Panc1 (cell line): ENCODE data around the gene CHST8. TPM values are rescaled to one million over a fixed set of nuclear protein-coding genes. Genes with fewer than 3 reads are reported as not detected.

Experiments used
- ATAC-seq: fragments of 200-7000 bp; cut with Tn5 transposase; 2 replicates; pipeline ENCODE4 v1.9.1; 2020; ENCODE audit warnings: mild to moderate bottlenecking, moderate library complexity
- BruUV-seq: library from RNA; stranded (reverse); fragments of 400-500 nt; replicated peaks from 2 replicates; lab custom pipeline; 2021; lab: Mats Ljungman, UMichigan
- CTCF ChIA-PET: fragments of 300-600 bp; sonication (Branson Sonifier 250); formaldehyde crosslinking; loops from one replicate; lab custom pipeline; 2022; ENCODE audit warnings: antibody characterized with exemption; lab: Charles Lee
- POLR2A ChIA-PET: fragments of 300-600 bp; sonication (Branson Sonifier 250); formaldehyde crosslinking; loops from one replicate; lab custom pipeline; 2022; ENCODE audit warnings: antibody characterized with exemption; lab: Charles Lee
- DNase-seq: peaks from one replicate; pipeline ENCODE4 v3.0.0-alpha.2; 2010; ENCODE audit warnings: low read depth, low spot score
- H3K27ac ChIP-seq: 2 replicates; pipeline ENCODE4 v1.5.1; 2011; ENCODE audit warnings: mild to moderate bottlenecking, low read length, inconsistent platforms
- H3K27me3 ChIP-seq: fragments of 200-500 bp; sonication (Bioruptor generic); 2 replicates; pipeline ENCODE4 v1.6.0; 2014; ENCODE audit warnings: low read length, inconsistent platforms; ENCODE audit not compliant: control insufficient read depth, insufficient read depth
- H3K36me3 ChIP-seq: fragments of 200-500 bp; sonication (Bioruptor generic); 2 replicates; pipeline ENCODE4 v1.5.1; 2014; ENCODE audit warnings: inconsistent platforms, mild to moderate bottlenecking, low read length, moderate library complexity; ENCODE audit not compliant: control insufficient read depth, insufficient read depth
- H3K4me1 ChIP-seq: 2 replicates; pipeline ENCODE4 v1.5.1; 2011; ENCODE audit warnings: inconsistent platforms, mild to moderate bottlenecking, low read length, moderate library complexity; ENCODE audit not compliant: control insufficient read depth, insufficient read depth
- H3K4me3 ChIP-seq, 2 experiments: 2 replicates each; pipeline ENCODE4 v1.5.1; 2011 to 2012; ENCODE audit warnings: low read depth in 2 of 2, low read length in 2 of 2, mild to moderate bottlenecking in 2 of 2, inconsistent platforms in 1 of 2, moderate library complexity in 1 of 2
- H3K9me3 ChIP-seq: fragments of 200-500 bp; sonication (Bioruptor generic); 2 replicates; pipeline ENCODE4 v1.5.1; 2014; ENCODE audit warnings: low read depth, mild to moderate bottlenecking, inconsistent platforms, low read length, moderate library complexity; ENCODE audit not compliant: control insufficient read depth, insufficient read depth
- POLR2AphosphoS5 ChIP-seq: IDR thresholded peaks from 2 replicates; pipeline ENCODE4 v1.6.1; 2012; ENCODE audit warnings: mild to moderate bottlenecking, low read depth, low read length, moderate library complexity
- SIN3A ChIP-seq: IDR thresholded peaks from 2 replicates; pipeline ENCODE4 v1.6.1; 2012; ENCODE audit warnings: low read depth, mild to moderate bottlenecking, low read length, moderate library complexity, borderline replicate concordance; ENCODE audit not compliant: insufficient read depth
- TCF7L2 ChIP-seq: IDR thresholded peaks from 2 replicates; pipeline ENCODE4 v1.6.1; 2011; ENCODE audit warnings: mild to moderate bottlenecking, low read depth, low read length, inconsistent platforms
- in situ Hi-C: cut with HindIII; loops from 2 replicates; pipeline ENCODE4 v1.10.0; 2016; ENCODE audit warnings: low sequenced_read_pairs, low pct_unique_long_range_greater_than_20kb
- intact Hi-C: fragments of 100-400 bp; cut with micrococcal nuclease; formaldehyde crosslinking; loops from one replicate; pipeline ENCODE4 v1.10.0; 2022; ENCODE audit not compliant: unreplicated experiment
- total RNA-seq: library from RNA; stranded (reverse); gene quantifications from one replicate; pipeline ENCODE4 v1.2.1, GENCODE V29; 2021; ENCODE audit not compliant: unreplicated experiment
- TF ChIP-seq, protein P1 (sequence below), 2 experiments: IDR thresholded peaks; 2 replicates each; pipeline ENCODE4 v1.6.1; 2011 to 2012; ENCODE audit warnings: low read depth in 2 of 2, control low read depth in 1 of 2, low read length in 1 of 2, mild to moderate bottlenecking in 1 of 2, moderate library complexity in 1 of 2; ENCODE audit not compliant: insufficient read depth in 1 of 2
- TF ChIP-seq, protein P2 (sequence below): fragments of 450-650 bp; IDR thresholded peaks from 2 replicates; pipeline ENCODE4 v1.5.1; 2017; ENCODE audit warnings: mild to moderate bottlenecking

The CHST8 gene
- total RNA-seq, 1 experiment from 2014 or later = 0.28 TPM

GRCh38 chr19:33670398-33670797 lies 48.6 kb downstream of the CHST8 start:
- in situ Hi-C loops (no loop called here), intact Hi-C loops (no loop called here)
- no peak overlapping the region for H3K27ac ChIP-seq
- ATAC-seq = no peak
- ChIA-PET CTCF (no interaction called here), POLR2A (no interaction called here)
- H3K4me3 ChIP-seq = no peak overlapping the region
- BruUV-seq = no TSS peak
- no peak for DNase-seq
- H3K9me3 ChIP-seq = no peaks in the 10 kb centered on the region
- TF ChIP-seq, protein P1, sequence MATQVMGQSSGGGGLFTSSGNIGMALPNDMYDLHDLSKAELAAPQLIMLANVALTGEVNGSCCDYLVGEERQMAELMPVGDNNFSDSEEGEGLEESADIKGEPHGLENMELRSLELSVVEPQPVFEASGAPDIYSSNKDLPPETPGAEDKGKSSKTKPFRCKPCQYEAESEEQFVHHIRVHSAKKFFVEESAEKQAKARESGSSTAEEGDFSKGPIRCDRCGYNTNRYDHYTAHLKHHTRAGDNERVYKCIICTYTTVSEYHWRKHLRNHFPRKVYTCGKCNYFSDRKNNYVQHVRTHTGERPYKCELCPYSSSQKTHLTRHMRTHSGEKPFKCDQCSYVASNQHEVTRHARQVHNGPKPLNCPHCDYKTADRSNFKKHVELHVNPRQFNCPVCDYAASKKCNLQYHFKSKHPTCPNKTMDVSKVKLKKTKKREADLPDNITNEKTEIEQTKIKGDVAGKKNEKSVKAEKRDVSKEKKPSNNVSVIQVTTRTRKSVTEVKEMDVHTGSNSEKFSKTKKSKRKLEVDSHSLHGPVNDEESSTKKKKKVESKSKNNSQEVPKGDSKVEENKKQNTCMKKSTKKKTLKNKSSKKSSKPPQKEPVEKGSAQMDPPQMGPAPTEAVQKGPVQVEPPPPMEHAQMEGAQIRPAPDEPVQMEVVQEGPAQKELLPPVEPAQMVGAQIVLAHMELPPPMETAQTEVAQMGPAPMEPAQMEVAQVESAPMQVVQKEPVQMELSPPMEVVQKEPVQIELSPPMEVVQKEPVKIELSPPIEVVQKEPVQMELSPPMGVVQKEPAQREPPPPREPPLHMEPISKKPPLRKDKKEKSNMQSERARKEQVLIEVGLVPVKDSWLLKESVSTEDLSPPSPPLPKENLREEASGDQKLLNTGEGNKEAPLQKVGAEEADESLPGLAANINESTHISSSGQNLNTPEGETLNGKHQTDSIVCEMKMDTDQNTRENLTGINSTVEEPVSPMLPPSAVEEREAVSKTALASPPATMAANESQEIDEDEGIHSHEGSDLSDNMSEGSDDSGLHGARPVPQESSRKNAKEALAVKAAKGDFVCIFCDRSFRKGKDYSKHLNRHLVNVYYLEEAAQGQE (IDR thresholded peaks at IDR 0.05; ENCODE audit: insufficient read depth in 1 of 2, low read depth in 2 of 2, low read length in 1 of 2) = no peak
- TF ChIP-seq SIN3A (no peak), POLR2AphosphoS5 (no peak), TCF7L2 (no peak)
- TF ChIP-seq, protein P2, sequence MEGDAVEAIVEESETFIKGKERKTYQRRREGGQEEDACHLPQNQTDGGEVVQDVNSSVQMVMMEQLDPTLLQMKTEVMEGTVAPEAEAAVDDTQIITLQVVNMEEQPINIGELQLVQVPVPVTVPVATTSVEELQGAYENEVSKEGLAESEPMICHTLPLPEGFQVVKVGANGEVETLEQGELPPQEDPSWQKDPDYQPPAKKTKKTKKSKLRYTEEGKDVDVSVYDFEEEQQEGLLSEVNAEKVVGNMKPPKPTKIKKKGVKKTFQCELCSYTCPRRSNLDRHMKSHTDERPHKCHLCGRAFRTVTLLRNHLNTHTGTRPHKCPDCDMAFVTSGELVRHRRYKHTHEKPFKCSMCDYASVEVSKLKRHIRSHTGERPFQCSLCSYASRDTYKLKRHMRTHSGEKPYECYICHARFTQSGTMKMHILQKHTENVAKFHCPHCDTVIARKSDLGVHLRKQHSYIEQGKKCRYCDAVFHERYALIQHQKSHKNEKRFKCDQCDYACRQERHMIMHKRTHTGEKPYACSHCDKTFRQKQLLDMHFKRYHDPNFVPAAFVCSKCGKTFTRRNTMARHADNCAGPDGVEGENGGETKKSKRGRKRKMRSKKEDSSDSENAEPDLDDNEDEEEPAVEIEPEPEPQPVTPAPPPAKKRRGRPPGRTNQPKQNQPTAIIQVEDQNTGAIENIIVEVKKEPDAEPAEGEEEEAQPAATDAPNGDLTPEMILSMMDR = no peak
- H3K27me3 ChIP-seq = peaks cover 33% of the 10 kb centered on the region
- H3K4me1 ChIP-seq = no peaks in the 10 kb centered on the region
- H3K36me3 ChIP-seq = no peaks in the 10 kb centered on the region

GRCh38 chr19:33671211-33671610 lies 49.5 kb downstream of the CHST8 start:
- Histone ChIP-seq H3K9me3 (no peaks in the 10 kb centered on the region), H3K27ac (no peak overlapping the region), H3K27me3 (peaks cover 35% of the 10 kb centered on the region), H3K4me1 (no peaks in the 10 kb centered on the region), H3K4me3 (no peak overlapping the region), H3K36me3 (no peaks in the 10 kb centered on the region)
- ATAC-seq (no peak), DNase-seq (no peak)
- TF ChIP-seq, protein P1 (IDR thresholded peaks at IDR 0.05; ENCODE audit: insufficient read depth in 1 of 2, low read depth in 2 of 2, low read length in 1 of 2) = no peak
- TF ChIP-seq TCF7L2 (no peak), SIN3A (no peak), POLR2AphosphoS5 (no peak)
- TF ChIP-seq, protein P2 = no peak
- no TSS peak for BruUV-seq
- in situ Hi-C loops = no loop called here
- ChIA-PET POLR2A (no interaction called here), CTCF (no interaction called here)
- intact Hi-C loops = no loop called here
